Measurements from ENCODE around the gene USF1.
"Not testable (repeated sequence)": the region's sequence is repeated elsewhere in the genome, so short reads cannot be mapped to it uniquely, and the experiment has no call there.

The USF1 gene

DNA sequence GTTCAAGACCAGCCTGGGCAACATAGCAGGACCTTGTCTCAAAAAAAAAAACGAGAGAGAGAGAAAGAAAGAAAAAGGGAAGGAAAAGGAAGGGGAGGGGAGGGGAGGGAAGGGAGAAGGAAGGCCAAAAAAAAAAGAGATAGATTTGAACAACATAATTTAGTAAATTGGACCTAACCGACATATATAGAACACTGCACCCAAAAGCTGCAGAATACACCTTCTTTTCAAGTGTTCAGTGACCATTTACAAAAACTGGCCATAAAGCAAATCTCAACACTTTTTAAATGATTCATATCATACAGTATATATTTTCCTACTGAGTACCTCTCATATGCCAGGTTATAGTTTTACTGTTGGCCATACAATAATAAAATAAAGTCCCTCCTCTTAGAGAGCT is 13.9 kb downstream of the USF1 start:
- no peak for DNase-seq
- TF ChIP-seq, protein P1, sequence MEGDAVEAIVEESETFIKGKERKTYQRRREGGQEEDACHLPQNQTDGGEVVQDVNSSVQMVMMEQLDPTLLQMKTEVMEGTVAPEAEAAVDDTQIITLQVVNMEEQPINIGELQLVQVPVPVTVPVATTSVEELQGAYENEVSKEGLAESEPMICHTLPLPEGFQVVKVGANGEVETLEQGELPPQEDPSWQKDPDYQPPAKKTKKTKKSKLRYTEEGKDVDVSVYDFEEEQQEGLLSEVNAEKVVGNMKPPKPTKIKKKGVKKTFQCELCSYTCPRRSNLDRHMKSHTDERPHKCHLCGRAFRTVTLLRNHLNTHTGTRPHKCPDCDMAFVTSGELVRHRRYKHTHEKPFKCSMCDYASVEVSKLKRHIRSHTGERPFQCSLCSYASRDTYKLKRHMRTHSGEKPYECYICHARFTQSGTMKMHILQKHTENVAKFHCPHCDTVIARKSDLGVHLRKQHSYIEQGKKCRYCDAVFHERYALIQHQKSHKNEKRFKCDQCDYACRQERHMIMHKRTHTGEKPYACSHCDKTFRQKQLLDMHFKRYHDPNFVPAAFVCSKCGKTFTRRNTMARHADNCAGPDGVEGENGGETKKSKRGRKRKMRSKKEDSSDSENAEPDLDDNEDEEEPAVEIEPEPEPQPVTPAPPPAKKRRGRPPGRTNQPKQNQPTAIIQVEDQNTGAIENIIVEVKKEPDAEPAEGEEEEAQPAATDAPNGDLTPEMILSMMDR (IDR thresholded peaks at IDR 0.05; ENCODE audit: borderline replicate concordance, extremely low read depth, low read length, poor library complexity, severe bottlenecking): no peak
- Histone ChIP-seq H3K9ac (ENCODE audit: low read depth, low read length) (no peak overlapping the region), H3K9me3 (ENCODE audit: insufficient read depth, low read length, severe bottlenecking) (no peaks in the 10 kb centered on the region), H3K4me2 (ENCODE audit: insufficient read depth, low read length) (no peak overlapping the region), H3K4me1 (ENCODE audit: insufficient read depth, low read length) (no peaks in the 10 kb centered on the region), H3K4me3 (ENCODE audit: low read depth in 1 of 2, low read length in 2 of 2) (no peak overlapping the region), H3K27ac (ENCODE audit: low read length) (no peak overlapping the region), H3K36me3 (ENCODE audit: insufficient read depth, low read length) (no peaks in the 10 kb centered on the region), H3K27me3 (ENCODE audit: insufficient read depth, low read length, poor library complexity) (no peaks in the 10 kb centered on the region), H3K79me2 (ENCODE audit: insufficient read depth, low read length) (no peaks in the 10 kb centered on the region), H2AFZ (ENCODE audit: low read depth, low read length) (no peak overlapping the region), H4K20me1 (ENCODE audit: insufficient read depth, low read length) (no peaks in the 10 kb centered on the region)
- no peak for ATAC-seq (ENCODE audit: insufficient read depth, low read depth)

DNA sequence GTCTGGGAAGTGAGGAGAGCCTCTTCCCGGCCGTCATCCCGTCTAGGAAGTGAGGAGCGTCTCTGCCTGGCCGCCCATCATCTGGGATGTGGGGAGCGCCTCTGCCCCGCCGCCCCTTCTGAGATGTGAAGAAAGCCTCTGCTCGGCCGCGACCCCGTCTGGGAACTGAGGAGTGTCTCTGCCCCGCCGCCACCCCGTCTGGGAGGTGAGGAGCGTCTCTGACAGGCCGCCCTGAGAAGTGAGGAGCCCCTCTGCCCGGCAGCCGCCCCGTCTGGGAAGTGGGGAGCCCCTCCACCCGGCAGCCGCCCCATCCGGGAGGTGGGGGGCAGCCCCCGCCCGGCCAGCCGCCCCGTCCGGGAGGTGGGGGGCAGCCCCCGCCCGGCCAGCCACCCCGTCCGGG is 16.3 kb downstream of the USF1 start:
- not testable (repeated sequence) for H4K20me1 ChIP-seq (ENCODE audit: insufficient read depth, low read length); DNase-seq; H3K4me1 ChIP-seq (ENCODE audit: insufficient read depth, low read length); H3K36me3 ChIP-seq (ENCODE audit: insufficient read depth, low read length); H3K9ac ChIP-seq (ENCODE audit: low read depth, low read length); H3K9me3 ChIP-seq (ENCODE audit: insufficient read depth, low read length, severe bottlenecking); H3K4me3 ChIP-seq (ENCODE audit: low read depth in 1 of 2, low read length in 2 of 2); H3K4me2 ChIP-seq (ENCODE audit: insufficient read depth, low read length); ATAC-seq (ENCODE audit: insufficient read depth, low read depth); H2AFZ ChIP-seq (ENCODE audit: low read depth, low read length); H3K27me3 ChIP-seq (ENCODE audit: insufficient read depth, low read length, poor library complexity); H3K79me2 ChIP-seq (ENCODE audit: insufficient read depth, low read length); H3K27ac ChIP-seq (ENCODE audit: low read length)

DNA sequence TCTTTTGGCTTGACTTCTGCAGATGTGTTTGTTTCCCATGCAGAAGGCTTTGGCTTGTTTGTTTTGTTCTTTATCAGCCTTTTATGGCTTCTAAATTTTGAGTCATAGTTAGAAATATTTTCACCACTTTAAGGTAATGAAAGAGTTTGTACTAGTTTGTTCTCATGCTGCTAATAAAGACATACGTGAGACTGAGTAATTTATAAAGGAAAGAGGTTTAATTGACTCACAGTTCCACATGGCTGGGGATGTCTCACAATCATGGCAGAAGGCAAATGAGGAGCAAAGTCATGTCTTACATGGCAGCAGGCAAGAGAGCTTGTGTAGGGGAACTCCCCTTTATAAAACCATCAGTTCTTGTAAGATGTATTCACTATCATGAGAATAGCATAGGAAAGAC is 18.8 kb downstream of the USF1 start:
- not testable (repeated sequence) for H3K4me2 ChIP-seq (ENCODE audit: insufficient read depth, low read length); H3K4me3 ChIP-seq (ENCODE audit: low read depth in 1 of 2, low read length in 2 of 2); H3K27me3 ChIP-seq (ENCODE audit: insufficient read depth, low read length, poor library complexity); H3K9me3 ChIP-seq (ENCODE audit: insufficient read depth, low read length, severe bottlenecking); H3K27ac ChIP-seq (ENCODE audit: low read length); H3K4me1 ChIP-seq (ENCODE audit: insufficient read depth, low read length); H3K79me2 ChIP-seq (ENCODE audit: insufficient read depth, low read length); ATAC-seq (ENCODE audit: insufficient read depth, low read depth); H3K9ac ChIP-seq (ENCODE audit: low read depth, low read length); H4K20me1 ChIP-seq (ENCODE audit: insufficient read depth, low read length); H2AFZ ChIP-seq (ENCODE audit: low read depth, low read length); H3K36me3 ChIP-seq (ENCODE audit: insufficient read depth, low read length); DNase-seq

DNA sequence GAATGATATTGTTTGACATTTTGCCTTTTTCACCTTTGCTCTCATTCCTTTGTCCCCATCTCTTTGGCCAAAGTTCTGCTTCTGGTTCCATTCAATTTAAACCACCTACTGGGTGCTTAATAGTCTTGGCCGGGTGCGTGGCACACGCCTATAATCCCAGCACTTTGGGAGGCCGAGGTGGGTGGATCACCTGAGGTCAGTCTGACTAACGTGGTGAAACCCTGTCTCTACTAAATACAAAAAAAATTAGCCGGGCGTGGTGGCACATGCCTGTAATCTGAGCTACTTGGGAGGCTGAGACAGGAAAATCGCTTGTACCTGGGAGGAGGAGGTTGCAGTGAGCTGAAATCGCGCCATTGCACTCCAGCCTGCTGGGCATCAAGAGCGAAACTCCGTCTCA is 23.3 kb downstream of the USF1 start:
- ATAC-seq (ENCODE audit: insufficient read depth, low read depth); H3K9ac ChIP-seq (ENCODE audit: low read depth, low read length); DNase-seq; H3K9me3 ChIP-seq (ENCODE audit: insufficient read depth, low read length, severe bottlenecking); H3K79me2 ChIP-seq (ENCODE audit: insufficient read depth, low read length); H4K20me1 ChIP-seq (ENCODE audit: insufficient read depth, low read length); H3K27me3 ChIP-seq (ENCODE audit: insufficient read depth, low read length, poor library complexity); H3K27ac ChIP-seq (ENCODE audit: low read length); H3K4me2 ChIP-seq (ENCODE audit: insufficient read depth, low read length); H2AFZ ChIP-seq (ENCODE audit: low read depth, low read length); H3K4me1 ChIP-seq (ENCODE audit: insufficient read depth, low read length); H3K36me3 ChIP-seq (ENCODE audit: insufficient read depth, low read length); H3K4me3 ChIP-seq (ENCODE audit: low read depth in 1 of 2, low read length in 2 of 2): not testable (repeated sequence)

DNA sequence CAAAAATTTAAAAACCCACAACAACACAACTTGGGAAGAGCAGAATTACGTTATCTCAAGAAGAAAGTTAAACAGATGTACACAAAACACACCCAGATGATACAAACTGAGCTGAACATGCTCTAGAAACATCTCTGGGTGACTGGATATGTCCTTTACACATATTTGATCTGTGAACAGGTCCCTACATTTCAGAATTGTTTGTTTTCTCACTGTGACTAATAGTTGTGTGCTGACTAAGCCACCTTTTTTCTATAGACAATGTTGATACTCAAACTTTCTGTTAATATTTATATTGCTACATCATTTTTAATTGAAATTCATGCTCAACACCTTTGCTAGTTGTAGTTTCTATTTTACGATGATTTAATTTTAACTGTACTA is 23.8 kb downstream of the USF1 start:
- ATAC-seq (ENCODE audit: insufficient read depth, low read depth) (no peak), DNase-seq (no peak)
- Histone ChIP-seq H3K36me3 (ENCODE audit: insufficient read depth, low read length) (no peaks in the 10 kb centered on the region), H3K27me3 (ENCODE audit: insufficient read depth, low read length, poor library complexity) (no peaks in the 10 kb centered on the region), H3K4me2 (ENCODE audit: insufficient read depth, low read length) (no peak overlapping the region), H3K9me3 (ENCODE audit: insufficient read depth, low read length, severe bottlenecking) (no peaks in the 10 kb centered on the region), H3K4me3 (ENCODE audit: low read depth in 1 of 2, low read length in 2 of 2) (no peak overlapping the region), H3K79me2 (ENCODE audit: insufficient read depth, low read length) (no peaks in the 10 kb centered on the region), H3K9ac (ENCODE audit: low read depth, low read length) (no peak overlapping the region), H3K4me1 (ENCODE audit: insufficient read depth, low read length) (no peaks in the 10 kb centered on the region), H2AFZ (ENCODE audit: low read depth, low read length) (no peak overlapping the region), H4K20me1 (ENCODE audit: insufficient read depth, low read length) (no peaks in the 10 kb centered on the region), H3K27ac (ENCODE audit: low read length) (no peak overlapping the region)
- TF ChIP-seq EZH2 (IDR thresholded peaks at IDR 0.05; ENCODE audit: borderline replicate concordance, low read depth, low read length, severe bottlenecking): no peak
- TF ChIP-seq, protein P1 (IDR thresholded peaks at IDR 0.05; ENCODE audit: borderline replicate concordance, extremely low read depth, low read length, poor library complexity, severe bottlenecking): no peak

Data from DND-41 (cell line).